ENCODE measurements around the gene FAM149A.

Gene FAM149A

DNA sequence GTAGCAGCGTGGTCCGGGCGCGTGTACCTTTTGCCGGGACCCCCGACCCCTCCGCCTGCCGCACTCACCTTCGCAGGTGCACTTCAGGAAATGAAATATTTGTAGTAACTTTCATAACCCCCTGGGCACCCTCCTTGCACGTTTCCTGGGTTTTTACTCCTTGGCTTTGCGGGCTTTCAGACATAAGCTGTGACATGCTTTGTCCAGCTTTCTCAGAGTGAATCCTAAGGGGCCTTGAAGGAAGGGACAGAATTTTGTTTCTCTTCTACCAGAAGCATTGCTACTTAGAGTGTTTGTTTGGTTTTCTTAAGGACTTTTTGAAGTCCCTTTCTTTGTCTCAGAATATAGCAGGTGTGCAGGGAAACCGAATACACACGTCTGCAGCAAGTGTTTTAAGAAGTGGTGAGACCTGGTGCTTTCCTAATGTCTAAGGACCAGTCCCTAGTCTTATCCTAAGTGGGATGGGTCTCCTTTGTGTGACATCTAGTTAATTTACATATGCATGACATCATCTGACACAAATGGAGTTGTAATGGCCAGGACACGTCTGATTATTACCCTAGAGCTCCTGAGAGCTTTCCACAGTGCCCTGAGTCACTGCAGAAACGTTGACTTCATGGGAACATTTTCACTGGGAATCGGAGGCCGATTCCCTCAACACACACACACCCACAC is 1.3 kb downstream of the FAM149A start:
- DNase-seq (ENCODE audit: low read depth) = no peak

DNA sequence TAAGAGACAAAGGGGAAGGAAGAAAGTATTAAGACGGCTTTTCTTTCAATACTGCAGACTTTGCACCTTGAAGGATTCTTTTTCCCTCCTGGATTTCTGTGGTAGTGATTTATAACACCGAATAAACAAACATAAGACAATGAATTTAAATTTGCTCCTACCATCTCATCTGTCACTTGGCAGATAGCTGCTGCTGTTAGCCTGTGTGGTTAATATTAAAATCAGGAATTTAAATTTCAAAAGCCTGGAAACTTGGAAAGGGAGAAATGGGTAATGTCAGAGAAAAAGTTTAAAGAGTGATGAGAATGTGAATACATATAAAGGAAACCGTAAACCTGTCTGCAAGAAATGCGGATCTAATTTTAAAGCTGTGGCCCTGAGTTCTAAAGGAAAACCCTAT is 3.4 kb downstream of the FAM149A start:
- no peak for DNase-seq (ENCODE audit: low read depth)

DNA sequence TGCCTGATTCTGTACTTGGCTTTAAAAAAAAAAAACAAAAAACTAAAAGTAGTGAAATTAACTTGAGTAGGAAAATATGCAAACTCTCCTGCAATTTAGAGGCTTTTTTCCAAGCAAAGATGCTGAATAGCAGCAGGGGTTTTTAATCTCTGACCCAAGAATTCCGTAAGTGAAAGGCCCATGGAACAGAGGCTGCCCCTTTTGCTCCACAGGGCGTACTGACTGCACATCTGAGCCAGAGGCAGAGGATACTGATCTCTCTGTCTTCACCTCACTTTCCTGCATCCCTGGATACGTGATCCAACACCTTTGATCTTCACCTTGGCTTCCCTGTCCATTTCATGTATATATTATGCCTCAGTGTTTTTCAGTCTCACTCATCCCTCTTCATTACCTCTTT is 3.9 kb downstream of the FAM149A start:
- DNase-seq (ENCODE audit: low read depth) = no peak

DNA sequence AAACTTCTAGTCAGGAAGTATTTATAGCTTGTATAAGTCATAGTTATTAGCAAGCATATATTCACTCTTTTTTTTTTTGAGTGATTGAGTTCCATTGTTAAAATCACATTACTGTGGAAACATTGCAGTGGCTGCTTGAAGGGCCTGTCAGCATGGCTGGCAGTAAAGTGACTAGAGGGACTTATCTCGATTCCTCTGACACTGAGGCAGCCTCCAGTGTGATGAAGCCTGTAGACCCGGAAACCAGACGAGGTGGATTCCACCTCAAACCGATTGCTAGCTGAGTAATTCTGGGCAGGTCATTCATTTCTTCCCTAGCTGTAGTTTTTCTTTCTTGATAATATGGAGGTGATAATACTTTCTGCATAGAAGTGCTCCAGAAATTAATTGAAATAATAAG is 4.7 kb downstream of the FAM149A start:
- DNase-seq (ENCODE audit: low read depth) = no peak

DNA sequence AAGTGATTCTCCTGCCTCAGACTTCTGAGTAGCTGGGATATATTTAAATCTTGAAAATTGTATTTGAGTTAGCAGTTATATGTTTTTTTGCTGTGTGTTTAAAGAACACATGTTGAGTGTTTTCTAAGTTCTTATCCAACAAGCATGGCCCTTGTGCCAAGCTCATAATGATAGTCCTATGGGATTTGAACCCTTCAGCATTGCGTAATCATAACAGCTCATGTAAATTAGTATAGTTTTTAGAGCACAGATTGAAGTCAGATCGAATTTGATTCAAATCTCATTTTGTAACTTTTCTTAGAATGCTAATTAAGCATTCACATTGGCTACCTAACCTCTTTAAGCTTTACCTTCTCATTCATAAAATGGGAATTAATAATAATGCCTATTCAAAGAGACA is 12.2 kb downstream of the FAM149A start:
- DNase-seq (ENCODE audit: low read depth) = no peak

DNA sequence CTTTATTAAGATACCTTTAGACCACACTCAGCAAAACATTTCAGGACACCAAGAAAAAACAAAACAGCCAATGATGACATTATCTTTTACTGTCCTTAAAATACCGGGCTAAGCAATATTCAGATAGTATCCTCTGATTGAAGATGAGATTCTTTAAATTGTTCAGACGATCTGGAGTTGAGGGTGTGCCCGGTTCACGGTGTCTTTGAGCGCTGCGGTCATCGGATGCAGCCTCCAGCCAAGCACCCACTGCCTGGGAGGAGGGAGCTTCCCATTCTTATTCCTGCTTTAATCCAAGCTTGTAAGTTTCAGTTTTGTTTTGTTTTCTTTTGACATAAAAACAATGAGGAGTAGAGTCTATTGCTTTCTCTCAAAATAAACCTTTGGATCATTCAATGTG is 14.1 kb downstream of the FAM149A start:
- DNase-seq (ENCODE audit: low read depth) = no peak

DNA sequence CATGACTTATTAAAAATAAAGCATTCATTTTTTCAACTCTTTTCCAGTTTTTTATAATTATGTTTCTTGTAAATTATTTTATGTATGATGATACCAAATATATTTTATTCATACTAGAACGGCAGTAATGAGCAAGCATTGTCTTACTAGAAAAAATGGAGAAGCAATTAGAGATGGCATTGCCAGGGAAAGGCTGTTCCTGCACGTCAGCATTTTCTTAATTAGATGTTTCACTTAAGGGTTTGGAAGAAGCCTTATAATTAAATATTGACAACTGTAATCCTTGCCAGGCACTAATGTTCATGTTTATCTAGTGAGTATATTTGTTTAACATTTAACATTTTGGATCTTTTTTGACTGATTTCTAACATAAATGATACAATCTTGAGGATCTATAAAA is 16.6 kb downstream of the FAM149A start:
- DNase-seq (ENCODE audit: low read depth) = no peak

DNA sequence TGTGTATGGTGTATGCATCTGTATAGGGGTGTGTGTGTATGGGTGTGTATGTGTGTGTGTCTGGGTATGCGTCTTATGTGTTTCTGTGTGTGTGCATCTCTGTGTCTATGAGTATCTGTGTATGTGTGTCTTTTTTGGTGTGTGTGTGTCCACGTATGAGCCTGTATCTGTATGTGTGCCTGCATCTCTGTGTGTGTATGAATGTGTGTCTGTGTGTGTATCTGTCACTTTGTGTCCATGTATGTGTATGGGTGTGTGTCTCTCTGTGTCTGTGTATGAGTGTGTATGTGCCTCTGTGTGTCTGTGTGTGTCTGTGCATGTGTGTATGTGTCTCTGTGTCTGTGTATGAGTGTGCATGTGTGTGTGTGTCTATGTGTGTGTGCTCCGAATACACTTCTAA is 24.3 kb downstream of the FAM149A start:
- DNase-seq (ENCODE audit: low read depth) = no peak

DNA sequence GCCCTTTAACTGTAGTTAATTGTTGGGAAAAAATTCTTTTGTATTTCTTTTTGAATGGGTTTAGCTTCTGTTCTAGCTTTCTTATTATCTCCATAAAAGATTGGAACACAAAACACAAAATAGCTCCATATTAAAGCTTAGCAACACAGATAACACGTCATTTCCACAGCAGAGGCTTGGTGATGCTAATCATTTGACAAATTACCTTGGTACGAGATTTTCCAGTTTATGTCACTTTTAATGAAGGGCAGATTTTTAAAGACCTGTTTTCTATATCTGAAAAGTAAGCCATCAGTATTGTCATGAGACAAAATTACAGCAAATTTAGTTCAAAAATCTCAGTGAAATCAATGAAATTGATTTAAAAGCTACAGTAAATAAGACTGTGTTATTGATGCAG is 27.4 kb downstream of the FAM149A start:
- DNase-seq (ENCODE audit: low read depth) = no peak

DNA sequence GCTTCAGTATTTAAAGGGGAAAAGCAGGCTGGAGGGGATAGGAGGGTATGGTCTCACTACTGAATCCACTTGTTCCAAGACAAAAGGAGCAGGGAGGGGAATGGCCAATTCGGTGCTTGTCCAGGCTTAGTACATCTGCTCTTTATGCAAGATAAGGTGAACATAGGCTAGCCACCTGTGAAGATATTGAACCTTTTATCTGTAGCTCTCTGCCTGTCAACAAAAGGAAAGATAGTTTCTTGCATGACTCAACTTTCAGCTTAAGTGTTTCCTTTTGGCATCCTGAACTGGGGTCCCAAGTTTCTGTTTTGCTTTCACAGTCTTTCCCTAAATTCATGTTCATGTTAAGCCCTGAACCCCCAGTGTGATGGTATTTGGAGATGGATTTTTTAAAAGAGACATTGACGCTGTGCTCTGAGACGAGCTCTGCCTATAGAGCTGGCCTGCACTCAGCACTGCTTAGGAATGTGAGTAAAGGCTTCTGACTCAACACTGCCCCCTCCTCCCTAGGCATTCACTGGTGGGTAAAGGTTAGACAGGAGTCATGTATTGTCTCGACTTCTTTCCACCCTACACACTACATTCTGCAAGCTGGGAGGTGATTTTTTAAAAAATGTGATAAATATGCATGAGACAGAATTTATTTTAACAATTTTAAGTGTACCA is 28.2 kb downstream of the FAM149A start:
- no peak for DNase-seq (ENCODE audit: low read depth)

DNA sequence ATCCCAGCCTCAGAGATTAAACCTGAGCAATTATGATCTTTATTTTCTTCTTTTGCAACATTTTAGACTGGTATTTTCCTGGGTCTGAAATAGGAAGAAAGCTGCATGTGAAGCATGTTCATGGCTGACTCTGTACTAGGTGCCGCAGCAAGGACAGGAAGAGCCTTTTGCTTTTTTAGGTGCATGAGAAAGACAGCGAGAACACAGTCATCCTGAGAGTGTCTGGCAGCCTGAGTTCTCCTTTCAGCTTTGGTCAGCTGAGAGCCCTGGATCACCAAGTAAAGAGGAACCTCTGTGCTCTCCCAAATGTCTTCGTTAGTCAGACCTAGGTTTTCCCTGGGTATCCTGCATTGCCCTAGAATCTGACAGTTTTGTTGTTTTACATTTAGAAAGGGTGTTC is 29.8 kb downstream of the FAM149A start:
- DNase-seq (ENCODE audit: low read depth) = no peak

DNA sequence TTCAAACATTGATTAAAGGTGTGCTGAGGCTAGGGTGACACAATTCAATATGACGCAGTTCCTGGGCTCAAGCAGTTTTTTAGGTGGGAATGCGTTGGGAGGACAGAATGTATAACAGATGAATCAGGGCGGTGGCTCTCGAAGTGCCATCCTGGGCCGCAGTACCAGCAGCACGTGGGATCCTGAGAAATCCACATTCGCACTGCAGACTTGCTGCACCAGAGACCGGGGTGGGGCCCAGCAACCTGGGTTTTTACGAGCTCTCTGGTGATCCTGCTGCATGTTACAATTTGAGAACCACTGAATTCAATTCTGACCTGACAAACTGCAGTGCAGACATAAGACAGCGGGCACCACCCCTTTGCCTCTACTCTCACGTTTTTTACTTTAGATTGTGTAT is 30.4 kb downstream of the FAM149A start:
- no peak for DNase-seq (ENCODE audit: low read depth)

DNA sequence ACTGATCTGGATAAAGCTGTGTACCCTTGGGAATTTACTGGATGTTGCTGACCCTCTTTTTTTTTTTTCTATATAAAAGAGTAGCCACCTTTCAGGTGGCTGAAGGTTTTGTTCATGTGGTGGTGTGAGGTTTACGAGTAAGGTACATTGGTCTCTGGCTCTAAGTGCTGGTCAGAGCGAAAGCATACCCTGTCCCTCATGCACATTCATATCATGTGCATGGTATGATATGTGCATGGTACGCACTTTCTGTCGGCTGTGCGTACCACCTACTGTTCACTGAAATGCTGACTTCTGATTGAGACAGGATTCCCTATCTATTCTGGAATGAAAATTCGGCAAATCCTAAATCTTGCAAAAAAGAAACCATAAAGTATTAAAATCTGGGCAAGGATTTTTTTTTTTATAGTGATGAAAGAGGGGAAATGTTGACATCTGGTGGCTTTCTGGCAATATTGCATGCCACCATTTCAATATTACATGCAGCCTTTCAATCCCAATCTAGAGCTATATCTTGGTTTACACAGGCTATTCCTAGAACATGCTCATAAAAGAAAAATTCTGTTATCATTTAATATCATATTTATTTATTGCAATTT is 32.8 kb downstream of the FAM149A start:
- DNase-seq (ENCODE audit: low read depth) = no peak

DNA sequence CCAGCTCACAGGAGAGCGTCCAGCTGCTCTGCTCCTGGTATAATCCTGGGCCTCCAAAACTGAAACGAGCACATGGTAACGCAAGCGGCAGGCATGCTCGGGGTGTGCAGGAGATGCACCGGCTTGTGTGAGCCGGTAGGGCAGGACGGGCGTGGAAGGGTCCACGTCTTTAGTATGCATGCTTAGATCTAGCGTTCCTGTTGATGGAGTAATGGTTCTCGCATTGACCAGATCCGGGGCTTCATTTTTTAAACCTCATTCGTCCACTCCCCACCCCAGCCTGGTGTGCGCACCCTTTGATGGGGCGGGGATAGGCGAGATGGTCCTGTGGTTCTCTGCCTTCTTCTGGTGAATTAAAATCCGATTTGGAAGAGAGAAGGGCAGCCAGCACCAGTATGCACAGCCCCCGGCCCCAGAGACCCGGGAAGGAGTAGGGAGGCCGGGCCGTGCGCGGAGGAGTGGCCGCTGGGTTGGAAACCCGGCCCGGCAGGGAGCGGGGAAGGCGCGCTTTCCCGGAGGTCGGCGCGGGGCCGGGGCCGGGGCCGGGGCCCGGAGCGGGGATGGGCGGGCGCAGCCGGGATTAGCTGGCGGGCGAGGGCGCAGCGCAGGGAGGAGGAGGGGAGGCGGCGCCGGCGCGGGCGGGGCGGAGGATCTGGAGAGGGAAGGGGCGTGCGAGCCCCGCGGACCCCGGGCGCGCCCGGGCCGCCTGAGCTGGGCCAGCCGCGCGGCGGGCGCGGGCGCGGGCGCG is 39.9 kb downstream of the FAM149A start:
- DNase-seq (ENCODE audit: low read depth) = no peak

DNA sequence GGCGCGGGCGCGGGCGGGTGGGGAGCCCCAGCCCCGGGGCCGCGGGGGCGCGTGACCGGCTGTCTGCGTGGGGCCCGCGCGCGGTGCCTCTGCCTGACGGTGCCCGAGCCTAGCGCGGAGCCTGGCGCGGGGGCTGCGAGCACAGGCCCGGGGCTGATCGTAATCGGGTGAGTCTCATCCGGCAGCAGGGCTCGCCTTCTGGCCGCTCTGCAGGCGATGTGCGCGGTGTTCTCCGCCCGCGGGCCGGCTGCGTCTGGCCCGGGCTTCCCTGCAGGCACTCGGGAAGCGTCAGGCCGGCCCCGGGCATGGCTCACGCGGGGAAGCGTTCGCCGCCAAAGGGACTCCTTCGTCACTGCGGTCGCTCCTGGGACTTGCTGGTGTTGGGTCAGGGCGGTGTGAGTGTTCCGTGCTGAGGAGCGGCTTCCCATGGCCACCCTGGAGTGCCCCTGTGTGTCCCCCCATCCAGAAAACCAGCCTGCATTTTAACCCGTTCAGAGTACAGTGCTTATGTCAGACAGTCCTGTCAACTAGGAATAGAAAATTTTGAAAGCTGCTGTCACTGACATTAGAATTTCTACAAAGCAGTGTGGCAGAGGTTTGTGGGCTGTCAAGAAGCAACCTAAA is 40.6 kb downstream of the FAM149A start:
- no peak for DNase-seq (ENCODE audit: low read depth)

DNA sequence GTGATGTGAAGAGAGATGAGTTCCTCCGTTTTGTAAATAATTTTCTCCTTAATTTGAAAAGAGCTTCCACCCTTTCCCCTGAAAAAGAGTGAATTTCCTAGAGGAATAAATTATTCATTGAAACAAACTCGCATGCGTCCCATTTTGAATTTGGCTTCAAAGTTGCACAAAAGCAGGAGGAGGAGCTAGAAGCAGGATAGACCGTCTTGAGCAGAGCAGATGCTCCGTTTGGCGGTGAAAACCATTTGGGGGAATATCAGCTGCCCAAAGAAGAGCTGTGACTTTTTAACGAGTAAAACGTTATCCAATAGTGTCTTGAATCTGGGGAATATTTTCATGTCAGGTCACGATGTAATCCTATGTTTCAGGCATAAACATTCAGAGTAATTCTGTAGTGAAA is 42.0 kb downstream of the FAM149A start:
- DNase-seq (ENCODE audit: low read depth) = no peak

DNA sequence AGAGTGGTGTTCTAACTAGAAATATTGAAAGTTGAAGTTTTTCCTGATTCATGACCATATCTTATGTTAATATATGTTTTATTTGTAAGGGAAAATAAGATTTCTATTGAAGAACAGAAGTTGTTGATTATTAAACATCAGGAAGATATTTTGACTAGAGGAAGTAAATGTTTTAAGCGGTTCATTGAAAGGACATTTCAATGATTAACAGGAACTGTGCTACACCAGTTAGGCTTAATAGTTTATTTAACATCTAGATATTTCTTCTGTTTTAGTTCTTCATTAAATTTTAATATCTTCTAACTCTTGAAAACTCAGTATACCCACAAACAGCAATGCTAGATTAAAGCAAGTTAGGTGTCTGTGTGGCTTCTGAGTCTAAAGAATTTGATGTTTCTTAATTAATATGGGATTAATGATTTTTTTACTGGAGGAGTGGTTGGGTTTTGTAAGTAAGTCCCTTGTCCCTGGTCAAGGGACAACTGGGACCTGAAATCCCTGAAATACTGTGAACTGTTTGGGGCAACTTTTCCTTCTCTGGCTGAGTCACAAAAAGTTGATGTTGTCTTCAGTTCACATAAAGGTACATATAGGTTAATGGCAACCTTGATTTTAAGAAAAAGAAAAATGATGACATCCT is 44.0 kb downstream of the FAM149A start:
- no peak for DNase-seq (ENCODE audit: low read depth)

DNA sequence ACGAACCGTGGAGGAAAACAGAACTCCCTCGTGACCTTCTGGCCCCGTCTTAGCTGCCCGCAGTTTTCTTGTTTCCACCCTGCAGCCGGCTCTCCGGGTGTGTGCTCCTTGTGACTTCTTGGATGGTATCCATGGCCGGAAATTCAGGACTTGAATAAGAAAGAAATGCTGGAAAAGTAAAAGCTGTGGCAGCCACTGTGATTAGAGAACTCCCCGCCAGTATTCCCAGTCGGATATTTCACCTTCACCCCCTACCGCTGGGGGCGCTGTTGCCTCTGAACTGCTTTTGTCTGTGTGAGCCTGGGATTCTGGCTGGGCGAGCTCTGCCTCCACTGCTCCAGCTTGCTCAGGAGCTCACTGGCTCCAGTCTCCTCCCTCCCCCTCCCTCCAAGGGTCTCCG is 45.4 kb downstream of the FAM149A start:
- no peak for DNase-seq (ENCODE audit: low read depth)

DNA sequence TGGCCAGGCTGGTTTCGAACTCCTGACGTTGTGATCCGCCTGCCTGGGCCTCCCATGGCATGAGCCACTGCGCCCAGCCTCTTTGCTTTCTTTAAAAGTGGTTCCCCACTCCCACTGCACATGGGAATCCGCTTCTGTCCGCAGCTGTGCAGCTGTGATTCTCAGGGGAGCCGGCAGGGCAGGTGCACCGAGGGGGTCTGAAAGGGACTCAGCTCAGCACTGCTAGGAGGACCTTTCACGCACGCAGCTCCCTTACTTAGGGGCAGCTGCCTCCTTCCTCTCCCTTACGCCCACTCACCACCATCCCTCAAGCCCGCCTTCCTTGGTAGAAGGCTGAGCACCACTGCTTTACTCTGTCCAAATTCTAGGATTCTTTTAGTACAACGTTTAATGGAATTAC is 46.4 kb downstream of the FAM149A start:
- DNase-seq (ENCODE audit: low read depth) = no peak

DNA sequence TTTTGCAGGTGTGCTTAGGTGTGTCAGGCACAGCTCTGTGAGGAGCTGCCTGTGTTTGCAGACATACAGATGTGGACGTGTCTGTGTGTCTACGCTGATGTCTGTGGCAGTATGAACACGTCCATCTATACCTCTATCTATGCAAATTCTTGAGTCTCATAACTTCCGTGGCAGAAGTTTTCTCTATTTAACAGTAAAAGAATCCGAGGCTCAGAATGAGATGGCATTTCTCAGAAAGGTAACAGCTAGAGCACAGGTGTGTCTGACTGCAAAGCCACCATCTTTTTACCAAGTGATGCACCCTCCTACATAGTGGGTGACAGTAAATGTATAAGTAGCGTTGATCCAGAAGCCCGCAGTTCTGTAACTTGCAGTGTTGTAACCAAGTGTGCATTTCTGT is 47.0 kb downstream of the FAM149A start:
- no peak for DNase-seq (ENCODE audit: low read depth)

DNA sequence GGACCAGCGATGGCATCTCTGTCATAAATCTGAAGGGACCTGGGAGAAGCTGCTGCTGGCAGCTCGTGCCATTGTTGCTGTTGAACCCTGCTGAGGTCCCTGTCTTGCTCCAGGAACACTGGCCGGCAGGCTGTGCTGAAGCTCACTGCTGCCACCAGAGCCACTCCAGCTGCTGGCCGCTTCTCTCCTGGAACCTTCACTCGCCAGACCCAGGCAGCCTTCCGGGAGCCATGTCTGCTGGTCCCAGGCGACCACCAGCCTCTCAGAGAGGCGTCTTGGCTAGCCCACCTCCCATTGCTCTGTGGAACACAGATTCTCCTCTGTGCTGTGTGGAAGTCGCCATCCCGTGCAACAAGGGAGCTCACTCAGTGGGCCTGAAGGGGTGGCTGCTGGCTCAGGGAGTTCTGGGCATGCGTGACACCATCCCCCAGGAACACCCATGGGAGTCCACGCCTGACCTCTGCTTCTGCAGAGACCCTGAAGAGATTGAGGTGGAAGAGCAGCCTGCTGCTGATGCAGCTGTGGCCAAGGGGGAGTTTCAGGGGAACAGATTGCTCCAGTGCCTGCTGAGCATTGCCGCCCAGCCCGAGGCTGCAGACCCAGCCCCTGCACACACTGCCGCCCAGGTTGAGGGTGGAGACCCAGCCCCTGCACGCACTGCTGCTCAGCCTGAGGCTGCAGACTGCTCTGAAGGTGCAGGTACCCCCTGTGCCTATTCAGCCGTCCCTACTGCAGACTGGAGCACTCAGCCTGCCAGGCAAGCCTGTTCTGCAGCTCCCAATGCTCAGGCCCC is 53.7 kb downstream of the FAM149A start:
- DNase-seq (ENCODE audit: low read depth) = no peak
